HCT116 (cell line): ENCODE measurements around the gene FAHD1. TPM values are rescaled to one million over a fixed set of nuclear protein-coding genes. Genes with fewer than 3 reads are reported as not detected.

Experiments
- ATAC-seq: fragments of 200-7000 bp; cut with Tn5 transposase; 2 replicates; pipeline ENCODE4 v1.9.1; 2020; ENCODE audit warnings: mild to moderate bottlenecking, moderate library complexity
- BruUV-seq: library from RNA; stranded (reverse); fragments of 400-500 nt; replicated peaks from 2 replicates; lab custom pipeline; 2021; lab: Mats Ljungman, UMichigan
- CTCF ChIA-PET: fragments of 300-600 bp; sonication (Branson Sonifier 250); formaldehyde crosslinking; loops from one replicate; lab custom pipeline; 2021; ENCODE audit warnings: antibody characterized with exemption; lab: Charles Lee
- POLR2A ChIA-PET: fragments of 300-600, 350-600 bp; sonication (Branson Sonifier 250); formaldehyde crosslinking; loops from one replicate; lab custom pipeline; 2021; ENCODE audit warnings: antibody characterized with exemption; lab: Charles Lee
- RAD21 ChIA-PET, 2 experiments: fragments of 300-600 bp; sonication (Branson Sonifier 250); formaldehyde crosslinking; loops; one replicate each; lab custom pipeline; 2023; ENCODE audit warnings: low total read pairs in 2 of 2; ENCODE audit not compliant: uncharacterized antibody in 2 of 2, unreplicated experiment in 2 of 2, low non-redundant PET in 1 of 2; lab: Charles Lee
- DNase-seq: peaks from one replicate; pipeline ENCODE4 v3.0.0-alpha.2; 2010; ENCODE audit warnings: low read depth, low spot score
- H2AFZ ChIP-seq: fragments of 200-600 bp; shearing (Covaris generic), sonication (generic); 2 replicates; pipeline ENCODE4 v1.6.1; 2017; ENCODE audit warnings: low read depth, mixed run types, mixed read lengths, antibody characterized with exemption, low read length; ENCODE audit not compliant: poor library complexity, severe bottlenecking
- H3K27ac ChIP-seq: 2 replicates; pipeline ENCODE4 v1.5.1; 2012; ENCODE audit warnings: low read depth, low read length
- H3K27me3 ChIP-seq: fragments of 200-600 bp; sonication (generic); 2 replicates; pipeline ENCODE4 v1.6.1; 2016; ENCODE audit warnings: mixed run types, low read length, mixed read lengths; ENCODE audit not compliant: insufficient read depth
- H3K36me3 ChIP-seq, 2 experiments: fragments of 200-500 bp in 1 of 2; fragments of 200-600 bp in 1 of 2; sonication (Bioruptor generic) in 1 of 2; sonication (generic) in 1 of 2; 2 replicates each; pipeline versions ENCODE4 v1.5.1 to v1.6.1; 2014 to 2016; ENCODE audit warnings: low read length in 2 of 2, inconsistent platforms in 1 of 2, mixed read lengths in 1 of 2, mixed run types in 1 of 2; ENCODE audit not compliant: insufficient read depth in 2 of 2, control insufficient read depth in 1 of 2
- H3K4me1 ChIP-seq, 2 experiments: fragments of 200-600 bp in 1 of 2; sonication (generic) in 1 of 2; 2 replicates each; pipeline versions ENCODE4 v1.5.1 to v1.6.1; 2012 to 2017; ENCODE audit warnings: low read length in 2 of 2, inconsistent platforms in 1 of 2, mild to moderate bottlenecking in 1 of 2, mixed read lengths in 1 of 2, mixed run types in 1 of 2, moderate library complexity in 1 of 2; ENCODE audit not compliant: insufficient read depth in 2 of 2, control insufficient read depth in 1 of 2
- H3K4me2 ChIP-seq: fragments of 200-600 bp; sonication (generic); 2 replicates; pipeline ENCODE4 v1.6.1; 2017; ENCODE audit warnings: mixed run types, low read length, mixed read lengths
- H3K4me3 ChIP-seq, 2 experiments: fragments of 200-600 bp in 1 of 2; sonication (generic) in 1 of 2; replicated peaks in 1 of 2; 2 replicates each; pipeline ENCODE4 v1.5.1; 2011 to 2016; ENCODE audit warnings: low read length in 2 of 2, control low read depth in 1 of 2, low read depth in 1 of 2, mild to moderate bottlenecking in 1 of 2, mixed read lengths in 1 of 2, mixed run types in 1 of 2
- H3K79me2 ChIP-seq: fragments of 200-600 bp; sonication (generic); 2 replicates; pipeline ENCODE4 v1.6.1; 2017; ENCODE audit warnings: mild to moderate bottlenecking, mixed run types, low read length, moderate library complexity, mixed read lengths; ENCODE audit not compliant: insufficient read depth
- H3K9ac ChIP-seq: fragments of 200-600 bp; sonication (generic); 2 replicates; pipeline ENCODE4 v1.6.1; 2016; ENCODE audit warnings: low read length, mixed read lengths
- H3K9me2 ChIP-seq: fragments of 200-600 bp; sonication (generic), shearing (Covaris generic); 2 replicates; pipeline ENCODE4 v1.6.1; 2017; ENCODE audit warnings: mixed run types, mild to moderate bottlenecking, moderate library complexity; ENCODE audit not compliant: insufficient read depth
- H3K9me3 ChIP-seq, 2 experiments: fragments of 200-500 bp in 1 of 2; fragments of 200-600 bp in 1 of 2; sonication (Bioruptor generic) in 1 of 2; sonication (generic) in 1 of 2; 2 replicates each; pipeline ENCODE4 v1.6.1; 2014 to 2017; ENCODE audit warnings: low read length in 2 of 2, mixed read lengths in 2 of 2, inconsistent platforms in 1 of 2, low read depth in 1 of 2, mild to moderate bottlenecking in 1 of 2, mixed run types in 1 of 2, moderate library complexity in 1 of 2; ENCODE audit not compliant: control insufficient read depth in 1 of 2, insufficient read depth in 1 of 2
- H4K20me1 ChIP-seq: fragments of 200-600 bp; sonication (generic), shearing (Covaris generic); 2 replicates; pipeline ENCODE4 v1.6.1; 2017; ENCODE audit warnings: mixed run types, mild to moderate bottlenecking, moderate library complexity; ENCODE audit not compliant: insufficient read depth
- ATF3 ChIP-seq: IDR thresholded peaks from 2 replicates; pipeline ENCODE4 v1.6.1; 2012
- CBX3 ChIP-seq: IDR thresholded peaks from 2 replicates; pipeline ENCODE4 v1.6.1; 2012; ENCODE audit warnings: low read depth
- EGR1 ChIP-seq: IDR thresholded peaks from 2 replicates; pipeline ENCODE4 v1.6.1; 2012; ENCODE audit warnings: low read depth
- ELF1 ChIP-seq: IDR thresholded peaks from 2 replicates; pipeline ENCODE4 v1.6.1; 2012; ENCODE audit warnings: low read depth, borderline replicate concordance
- EZH2 ChIP-seq: fragments of 200-600 bp; sonication (generic); IDR thresholded peaks from 2 replicates; pipeline ENCODE4 v1.6.1; 2017; ENCODE audit warnings: antibody characterized with exemption, mixed run types
- EZH2phosphoT487 ChIP-seq: fragments of 200-600 bp; IDR thresholded peaks from 2 replicates; pipeline ENCODE4 v1.6.1; 2018; ENCODE audit warnings: antibody characterized with exemption, borderline replicate concordance
- JUND ChIP-seq: IDR thresholded peaks from 2 replicates; pipeline ENCODE4 v1.6.1; 2012
- MAX ChIP-seq: IDR thresholded peaks from 2 replicates; pipeline ENCODE4 v1.6.1; 2012
- POLR2A ChIP-seq: IDR thresholded peaks from 2 replicates; pipeline ENCODE4 v1.7.0; 2011; ENCODE audit warnings: borderline replicate concordance; ENCODE audit not compliant: insufficient read depth, insufficient read length; ENCODE audit errors: extremely low read depth
- POLR2AphosphoS5 ChIP-seq: IDR thresholded peaks from 2 replicates; pipeline ENCODE4 v1.6.1; 2011; ENCODE audit warnings: mild to moderate bottlenecking, low read depth, low read length, moderate library complexity
- RAD21 ChIP-seq: IDR thresholded peaks from 2 replicates; pipeline ENCODE4 v1.6.1; 2012; ENCODE audit warnings: low read depth, mild to moderate bottlenecking
- SIN3A ChIP-seq: IDR thresholded peaks from 2 replicates; pipeline ENCODE4 v1.6.1; 2012; ENCODE audit warnings: low read depth
- TCF7L2 ChIP-seq: IDR thresholded peaks from 2 replicates; pipeline ENCODE4 v1.7.0; 2011; ENCODE audit warnings: borderline replicate concordance, inconsistent platforms; ENCODE audit not compliant: insufficient read depth, insufficient read length; ENCODE audit errors: extremely low read depth
- YY1 ChIP-seq: IDR thresholded peaks from 2 replicates; pipeline ENCODE4 v1.6.1; 2011; ENCODE audit warnings: low read length, low read depth, moderate library complexity, mild to moderate bottlenecking; ENCODE audit not compliant: insufficient replicate concordance; ENCODE audit errors: extremely low read depth
- ZBTB33 ChIP-seq: IDR thresholded peaks from 2 replicates; pipeline ENCODE4 v1.6.1; 2011; ENCODE audit warnings: mild to moderate bottlenecking, low read length, moderate library complexity; ENCODE audit not compliant: insufficient replicate concordance; ENCODE audit errors: extremely low read depth
- ZFX ChIP-seq: fragments of 450-650 bp; IDR thresholded peaks from 2 replicates; pipeline ENCODE4 v1.6.1; 2017
- ZNF274 ChIP-seq: fragments of 200-500 bp; sonication (Bioruptor generic); IDR thresholded peaks from 2 replicates; pipeline ENCODE4 v1.6.1; 2014; ENCODE audit warnings: mild to moderate bottlenecking, low read depth, low read length, inconsistent platforms
- intact Hi-C: fragments of 100-400 bp; cut with micrococcal nuclease; formaldehyde crosslinking; loops from 2 replicates; pipeline ENCODE4 v1.10.0; 2022
- total RNA-seq: library from RNA; stranded (reverse); gene quantifications from one replicate; pipeline ENCODE4 v1.2.1, GENCODE V29; 2021; ENCODE audit not compliant: unreplicated experiment

Gene FAHD1
- total RNA-seq, 1 experiment from 2014 or later, result 25.8 TPM

GRCh38 chr16:1817716-1818115, 9.3 kb upstream of the FAHD1 start:
- intact Hi-C loops, result no loop called here
- Histone ChIP-seq H3K4me2 (no peak overlapping the region), H3K79me2 (no peaks in the 10 kb centered on the region), H3K4me1 (peaks cover 3 to 4% of the 10 kb centered on the region in 2 experiments; a peak in 3 of 4 replicates), H2AFZ (no peak overlapping the region), H3K4me3 (no peak overlapping the region), H3K9me2 (no peaks in the 10 kb centered on the region), H3K36me3 (0 out of 4 replicates have a peak, but pooled peaks cover 2 to 5% of the 10 kb centered on the region in 2 experiments), H3K27ac (no peak overlapping the region), H4K20me1 (no peaks in the 10 kb centered on the region), H3K9me3 (no peaks in the 10 kb centered on the region), H3K9ac (no peak overlapping the region), H3K27me3 (no peaks in the 10 kb centered on the region)
- TF ChIP-seq RAD21 (no peak), EGR1 (no peak), YY1 (no peak), TCF7L2 (no peak), ATF3 (no peak), CBX3 (no peak), ELF1 (no peak), ZNF274 (no peak), SIN3A (no peak), MAX (no peak), JUND (no peak), POLR2A (no peak), ZBTB33 (no peak), EZH2 (no peak), POLR2AphosphoS5 (no peak), ZFX (no peak), EZH2phosphoT487 (no peak)
- CTCF ChIA-PET, result no interaction called here
- POLR2A ChIA-PET, result no interaction called here
- no TSS peak for BruUV-seq
- DNase-seq (no peak), ATAC-seq (no peak)
- RAD21 ChIA-PET, result no interaction called here
